ENCODE measurements around the gene MMD2.
"Not testable (repeated sequence)": the region's sequence is repeated elsewhere in the genome, so short reads cannot be mapped to it uniquely, and the experiment has no call there.

The MMD2 gene, protein sequence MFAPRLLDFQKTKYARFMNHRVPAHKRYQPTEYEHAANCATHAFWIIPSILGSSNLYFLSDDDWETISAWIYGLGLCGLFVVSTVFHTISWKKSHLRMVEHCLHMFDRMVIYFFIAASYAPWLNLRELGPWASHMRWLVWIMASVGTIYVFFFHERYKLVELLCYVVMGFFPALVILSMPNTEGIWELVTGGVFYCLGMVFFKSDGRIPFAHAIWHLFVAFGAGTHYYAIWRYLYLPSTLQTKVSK
- total RNA-seq: 0 reads per million in 9 experiments

DNA sequence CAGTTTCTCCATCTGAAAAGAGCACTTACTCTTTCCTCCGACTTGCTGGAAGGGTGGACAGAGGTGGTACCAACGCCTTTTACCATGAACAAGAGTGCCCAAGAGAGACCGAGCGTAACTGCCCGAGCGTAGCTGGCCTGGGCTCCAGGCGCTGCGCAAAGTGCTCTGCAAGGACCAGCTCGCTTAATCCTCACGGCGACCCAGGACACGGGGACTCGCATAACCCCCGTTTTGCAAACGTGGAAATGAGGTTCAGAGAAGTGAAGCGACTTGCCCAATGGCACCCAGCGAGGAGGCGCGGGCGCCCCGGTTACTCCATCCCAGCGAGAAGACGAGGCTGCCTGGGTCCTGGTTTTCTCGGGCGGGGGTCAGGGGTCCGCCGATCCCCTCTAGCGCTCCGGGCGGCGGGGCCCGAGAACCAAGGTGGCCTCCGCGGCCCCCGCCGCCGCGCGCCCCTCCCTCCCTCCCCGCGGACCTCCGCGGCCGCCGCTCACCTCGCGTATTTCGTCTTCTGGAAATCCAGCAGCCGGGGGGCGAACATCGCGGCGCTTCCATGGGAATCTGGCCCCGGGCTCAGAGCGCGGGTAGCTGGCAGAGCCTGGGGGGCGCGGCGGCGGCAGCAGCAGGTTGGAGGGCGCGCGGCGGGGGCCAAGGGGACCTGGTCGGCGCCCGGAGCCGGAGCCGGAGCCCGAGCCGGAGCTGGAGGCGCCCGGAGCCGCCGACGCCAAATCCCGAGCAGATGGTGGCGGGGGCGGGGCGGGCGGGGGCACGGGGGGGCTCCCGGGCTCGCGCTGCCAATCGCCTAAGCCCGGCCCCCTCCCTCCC, at the start of gene MMD2:
Gene MMD2, minus strand, starts transcription at position 711 of the 825 bp plus-strand sequence. Its CDS starts 170 bp downstream, at position 541.
- DNase-seq: no peak
- H3K27ac Mint-ChIP-seq: no peak within 1 kb of the TSS
- no peaks in the 10 kb centered on the region for H3K36me3 Mint-ChIP-seq (ENCODE audit: insufficient read depth)
- ATAC-seq (replicated peaks): no peak
- peaks cover 0 to 4% of the 10 kb centered on the region in 2 donors for H3K4me1 Mint-ChIP-seq (ENCODE audit: low read depth in 2 of 2)
- peaks cover 51 to 80% of the 10 kb centered on the region in 2 donors for H3K27me3 Mint-ChIP-seq
- peak within 1 kb of the TSS; percentile 56 to 73 for H3K4me3 Mint-ChIP-seq
- H3K9me3 Mint-ChIP-seq: no peaks in the 10 kb centered on the region

DNA sequence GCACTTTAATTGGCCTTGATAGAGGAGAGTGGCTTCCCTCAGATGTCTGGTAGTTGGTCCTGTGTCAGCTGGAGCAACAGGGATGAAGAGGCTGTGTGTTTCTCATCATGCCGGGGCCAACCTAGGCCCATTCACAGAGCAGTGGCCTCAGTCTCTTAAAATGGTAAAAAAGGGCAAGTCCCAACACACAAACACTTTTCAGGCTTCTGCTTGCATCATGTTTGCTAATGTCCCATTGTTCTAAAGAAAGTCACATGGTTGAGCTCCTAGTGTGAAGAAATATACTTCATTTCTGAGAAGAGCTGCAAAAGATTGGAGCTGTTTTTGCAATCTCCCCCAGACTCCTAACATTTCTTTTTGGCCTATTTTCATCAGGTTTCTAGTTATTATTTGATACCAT, 46.1 kb upstream of the MMD2 start:
- ATAC-seq (replicated peaks) (no peak), DNase-seq (no peak)
- H3K27me3 Mint-ChIP-seq: no peaks in the 10 kb centered on the region
- H3K4me1 Mint-ChIP-seq (ENCODE audit: low read depth in 2 of 2): peaks cover 2% of the 10 kb centered on the region in 2 donors
- no peak overlapping the region for H3K27ac Mint-ChIP-seq
- no peak overlapping the region for H3K4me3 Mint-ChIP-seq
- H3K36me3 Mint-ChIP-seq (ENCODE audit: insufficient read depth): peaks cover 27% of the 10 kb centered on the region
- H3K9me3 Mint-ChIP-seq: no peaks in the 10 kb centered on the region

DNA sequence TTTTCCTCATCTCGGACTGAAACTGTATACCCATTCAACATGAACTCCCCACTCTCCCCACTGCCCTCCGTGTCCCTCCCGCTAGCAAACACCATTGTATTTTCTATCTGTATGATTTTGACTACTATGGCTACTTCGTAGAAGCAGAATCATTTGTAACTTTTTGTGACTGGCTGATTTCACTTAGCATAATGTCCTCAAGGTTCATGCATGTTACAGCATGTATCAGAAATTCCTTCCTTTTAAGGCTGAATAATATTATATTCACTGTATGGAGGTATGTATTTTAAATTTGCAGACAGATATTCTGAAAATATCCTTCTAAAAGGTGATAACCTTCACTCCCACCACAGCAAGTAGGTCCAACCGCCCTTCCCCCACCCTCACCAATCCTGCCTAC, 42.9 kb upstream of the MMD2 start:
- peaks cover 7 to 12% of the 10 kb centered on the region in 2 donors for H3K4me1 Mint-ChIP-seq (ENCODE audit: low read depth in 2 of 2)
- DNase-seq (no peak), ATAC-seq (replicated peaks) (no peak)
- H3K27me3 Mint-ChIP-seq: no peaks in the 10 kb centered on the region
- H3K4me3 Mint-ChIP-seq: no peak overlapping the region
- H3K36me3 Mint-ChIP-seq (ENCODE audit: insufficient read depth): peaks cover 28% of the 10 kb centered on the region
- H3K27ac Mint-ChIP-seq: no peak overlapping the region
- no peaks in the 10 kb centered on the region for H3K9me3 Mint-ChIP-seq

DNA sequence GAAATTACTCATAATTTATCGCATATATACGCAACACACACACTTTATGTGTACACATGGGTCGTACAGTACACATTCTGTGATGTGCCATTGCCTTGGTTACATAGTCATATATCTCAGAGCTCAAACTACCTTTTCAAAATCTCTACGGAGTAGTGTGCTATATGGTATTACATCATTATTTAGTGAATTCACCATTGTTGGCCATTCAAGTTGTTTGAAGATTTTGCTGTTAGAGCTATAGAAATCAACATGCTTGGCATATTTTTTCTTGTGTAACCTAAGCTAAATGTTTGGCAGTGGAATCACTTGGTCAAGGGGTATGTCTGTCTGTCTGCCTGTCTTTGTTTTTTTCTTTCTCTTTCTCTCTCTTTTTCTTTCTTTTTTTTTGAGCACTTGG, 42.0 kb upstream of the MMD2 start:
- ATAC-seq (replicated peaks) (no peak), DNase-seq (no peak)
- Mint-ChIP-seq H3K27ac (peak overlapping the region in 1 of 2 donors; percentile 68), H3K4me3 (no peak overlapping the region), H3K27me3 (no peaks in the 10 kb centered on the region), H3K4me1 (ENCODE audit: low read depth in 2 of 2) (peaks cover 7 to 17% of the 10 kb centered on the region in 2 donors), H3K9me3 (no peaks in the 10 kb centered on the region), H3K36me3 (ENCODE audit: insufficient read depth) (peaks cover 31% of the 10 kb centered on the region)

DNA sequence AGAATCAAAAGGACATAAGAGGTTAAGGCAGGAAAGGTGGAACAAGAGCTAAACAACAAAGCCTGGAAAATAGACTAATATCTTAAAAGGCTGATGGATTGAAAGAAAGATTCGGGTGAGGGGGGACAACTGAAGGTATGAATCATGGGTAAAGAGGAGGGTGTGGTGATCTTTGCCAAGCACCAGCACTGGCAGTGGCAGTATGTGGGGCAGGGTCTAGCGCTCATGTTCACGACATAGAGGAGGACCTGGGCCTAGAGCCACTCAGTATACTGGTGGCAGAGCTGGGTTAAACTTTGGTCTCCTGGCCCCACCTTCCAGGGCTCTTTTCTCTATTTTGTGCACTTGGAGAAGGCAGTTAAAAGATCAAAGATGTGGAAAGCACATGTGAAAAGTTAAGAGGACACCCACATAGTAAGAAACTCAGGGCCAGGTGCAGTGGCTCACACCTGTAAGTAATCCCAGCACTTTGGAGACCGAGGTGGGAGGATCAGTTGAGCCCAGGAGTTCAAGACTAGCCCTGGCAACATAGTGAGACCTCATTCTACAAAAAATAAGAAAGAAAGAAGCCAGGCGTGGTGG, 40.5 kb upstream of the MMD2 start:
- no peak overlapping the region for H3K4me3 Mint-ChIP-seq
- no peak for DNase-seq
- no peaks in the 10 kb centered on the region for H3K27me3 Mint-ChIP-seq
- H3K9me3 Mint-ChIP-seq: no peaks in the 10 kb centered on the region
- H3K4me1 Mint-ChIP-seq (ENCODE audit: low read depth in 2 of 2): peaks cover 7 to 17% of the 10 kb centered on the region in 2 donors
- H3K27ac Mint-ChIP-seq: peak overlapping the region in 1 of 2 donors; percentile 85
- ATAC-seq (replicated peaks): no peak
- H3K36me3 Mint-ChIP-seq (ENCODE audit: insufficient read depth): peaks cover 29% of the 10 kb centered on the region

DNA sequence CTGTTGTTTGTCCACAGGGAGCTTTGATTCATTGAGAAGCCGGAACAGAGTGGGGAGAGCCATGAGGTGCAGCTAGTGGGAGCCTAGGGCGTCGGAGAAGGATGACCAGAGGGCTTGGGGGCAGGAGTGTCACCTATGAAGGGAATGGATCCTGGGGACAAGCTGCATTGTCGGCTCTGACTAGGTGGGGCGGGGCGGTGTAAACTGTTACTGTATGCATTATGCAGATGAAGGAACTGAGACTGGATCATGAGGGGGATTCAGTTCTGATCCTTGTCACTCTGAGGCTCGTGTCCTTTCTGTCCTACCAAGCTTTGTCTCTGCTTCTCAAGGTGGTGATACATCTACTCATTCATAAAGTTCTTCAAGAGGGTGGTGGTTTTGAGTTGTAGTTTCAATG, 39.9 kb upstream of the MMD2 start:
- Mint-ChIP-seq H3K4me1 (ENCODE audit: low read depth in 2 of 2) (peaks cover 7 to 17% of the 10 kb centered on the region in 2 donors), H3K4me3 (no peak overlapping the region), H3K9me3 (no peaks in the 10 kb centered on the region), H3K27ac (peak overlapping the region; percentile 4 to 85), H3K27me3 (no peaks in the 10 kb centered on the region), H3K36me3 (ENCODE audit: insufficient read depth) (peaks cover 31% of the 10 kb centered on the region)
- ATAC-seq (replicated peaks) (no peak), DNase-seq (no peak)

DNA sequence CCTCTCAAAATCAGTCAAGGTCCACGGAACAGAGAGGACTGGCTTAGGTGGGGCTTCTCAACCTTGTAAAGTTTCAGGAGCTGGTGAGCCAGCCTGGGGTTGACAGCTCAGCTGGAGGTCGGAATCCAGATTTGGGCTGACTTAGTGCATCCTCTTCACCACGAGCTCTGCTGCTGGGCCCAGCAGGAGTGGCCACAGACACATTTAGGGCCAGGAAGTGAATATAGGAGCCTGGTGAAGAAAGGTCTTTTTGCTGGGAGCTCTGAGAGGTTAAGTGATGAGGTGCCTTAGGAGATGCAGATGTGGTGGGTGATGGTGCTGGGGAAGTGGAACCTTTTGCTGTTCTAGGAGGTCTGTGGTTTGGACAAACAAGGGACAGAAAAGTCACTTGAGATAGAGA, 39.3 kb upstream of the MMD2 start:
- no peaks in the 10 kb centered on the region for H3K27me3 Mint-ChIP-seq
- H3K9me3 Mint-ChIP-seq: no peaks in the 10 kb centered on the region
- H3K27ac Mint-ChIP-seq: peak overlapping the region; percentile 4 to 85
- no peak overlapping the region for H3K4me3 Mint-ChIP-seq
- peaks cover 7 to 17% of the 10 kb centered on the region in 2 donors for H3K4me1 Mint-ChIP-seq (ENCODE audit: low read depth in 2 of 2)
- H3K36me3 Mint-ChIP-seq (ENCODE audit: insufficient read depth): peaks cover 32% of the 10 kb centered on the region
- ATAC-seq (replicated peaks) (no peak), DNase-seq (no peak)

DNA sequence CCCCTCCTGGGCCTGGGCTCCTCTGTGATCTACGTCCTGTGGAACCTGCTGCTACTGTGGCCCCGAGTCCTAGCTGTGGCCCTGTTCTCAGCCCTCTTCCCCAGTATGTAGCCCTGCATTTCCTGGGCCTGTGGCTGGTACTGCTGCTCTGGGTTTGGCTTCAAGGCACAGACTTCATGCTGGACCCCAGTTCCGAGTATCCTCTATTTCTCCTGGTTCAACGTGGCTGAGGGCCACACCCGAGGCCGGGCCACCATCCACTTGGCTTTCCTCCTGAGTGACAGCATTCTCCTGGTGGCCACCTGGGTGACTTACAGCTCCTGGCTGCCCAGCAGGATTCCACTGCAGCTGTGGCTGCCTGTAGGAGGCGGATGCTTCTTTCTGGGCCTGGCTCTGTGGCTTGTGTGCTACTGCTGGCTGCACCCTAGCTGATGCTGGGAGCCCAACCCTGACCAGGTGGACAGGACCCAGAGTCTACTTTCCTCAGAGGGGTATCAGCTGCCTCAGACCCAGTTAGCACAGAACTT, 37.8 kb upstream of the MMD2 start:
- Mint-ChIP-seq H3K4me3 (no peak overlapping the region), H3K9me3 (no peaks in the 10 kb centered on the region), H3K36me3 (ENCODE audit: insufficient read depth) (peaks cover 41% of the 10 kb centered on the region), H3K27ac (no peak overlapping the region), H3K27me3 (no peaks in the 10 kb centered on the region), H3K4me1 (ENCODE audit: low read depth in 2 of 2) (peaks cover 7 to 17% of the 10 kb centered on the region in 2 donors)
- DNase-seq (no peak), ATAC-seq (replicated peaks) (no peak)

DNA sequence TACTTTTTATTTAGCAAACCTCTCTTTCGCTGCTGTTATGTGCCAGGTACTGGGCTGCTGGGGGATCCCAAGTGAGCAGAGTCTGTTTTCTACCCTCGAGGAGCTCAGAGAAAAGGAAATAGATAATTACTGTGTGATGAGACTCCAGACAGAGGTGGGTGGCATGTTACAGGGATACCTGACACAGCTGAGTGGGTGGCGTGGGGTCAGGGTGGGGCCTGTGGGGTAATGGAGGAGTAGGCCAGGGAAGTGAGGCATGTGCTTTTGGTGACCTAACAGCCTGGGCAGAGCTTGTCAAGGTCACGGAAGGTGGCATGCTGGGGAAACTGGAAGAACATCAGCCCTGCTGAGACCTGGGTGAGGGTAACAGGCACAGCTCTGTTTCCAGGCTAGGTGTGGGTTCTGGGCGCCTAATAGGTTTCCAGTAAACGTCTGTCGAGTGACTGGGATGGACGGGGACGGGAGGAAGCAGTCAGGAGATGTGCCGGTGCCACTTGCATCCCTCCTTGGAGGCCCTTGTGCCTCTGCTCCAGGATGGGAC, 36.5 kb upstream of the MMD2 start:
- no peaks in the 10 kb centered on the region for H3K9me3 Mint-ChIP-seq
- no peaks in the 10 kb centered on the region for H3K27me3 Mint-ChIP-seq
- DNase-seq: no peak
- no peak overlapping the region for H3K27ac Mint-ChIP-seq
- no peak for ATAC-seq (replicated peaks)
- H3K4me3 Mint-ChIP-seq: no peak overlapping the region
- H3K4me1 Mint-ChIP-seq (ENCODE audit: low read depth in 2 of 2): peaks cover 7 to 17% of the 10 kb centered on the region in 2 donors
- peaks cover 49% of the 10 kb centered on the region for H3K36me3 Mint-ChIP-seq (ENCODE audit: insufficient read depth)

DNA sequence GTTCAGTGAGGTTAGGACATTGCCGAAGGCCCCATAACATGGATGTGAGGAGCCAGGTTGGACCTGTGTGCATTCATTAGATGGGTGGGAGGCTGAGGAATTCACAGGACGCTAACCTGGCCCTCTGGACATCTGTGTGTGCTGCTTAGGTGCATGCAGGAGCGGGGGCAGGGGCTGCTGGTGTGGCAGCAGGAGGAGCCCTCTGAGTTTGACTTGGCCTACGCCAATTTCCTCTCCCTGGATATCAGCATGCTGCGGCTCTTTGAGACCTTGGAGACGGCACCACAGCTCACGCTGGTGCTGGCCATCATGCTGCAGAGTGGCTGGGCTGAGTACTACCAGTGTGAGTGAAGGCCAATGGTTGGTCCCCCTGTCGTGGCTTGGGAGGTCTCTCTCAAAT, 34.5 kb upstream of the MMD2 start:
- ATAC-seq (replicated peaks) (no peak), DNase-seq (no peak)
- no peak overlapping the region for H3K4me3 Mint-ChIP-seq
- no peaks in the 10 kb centered on the region for H3K9me3 Mint-ChIP-seq
- H3K4me1 Mint-ChIP-seq (ENCODE audit: low read depth in 2 of 2): peaks cover 3 to 9% of the 10 kb centered on the region in 2 donors
- H3K36me3 Mint-ChIP-seq (ENCODE audit: insufficient read depth): peaks cover 62% of the 10 kb centered on the region
- peak overlapping the region in 1 of 2 donors; percentile 70 for H3K27ac Mint-ChIP-seq
- H3K27me3 Mint-ChIP-seq: no peaks in the 10 kb centered on the region

DNA sequence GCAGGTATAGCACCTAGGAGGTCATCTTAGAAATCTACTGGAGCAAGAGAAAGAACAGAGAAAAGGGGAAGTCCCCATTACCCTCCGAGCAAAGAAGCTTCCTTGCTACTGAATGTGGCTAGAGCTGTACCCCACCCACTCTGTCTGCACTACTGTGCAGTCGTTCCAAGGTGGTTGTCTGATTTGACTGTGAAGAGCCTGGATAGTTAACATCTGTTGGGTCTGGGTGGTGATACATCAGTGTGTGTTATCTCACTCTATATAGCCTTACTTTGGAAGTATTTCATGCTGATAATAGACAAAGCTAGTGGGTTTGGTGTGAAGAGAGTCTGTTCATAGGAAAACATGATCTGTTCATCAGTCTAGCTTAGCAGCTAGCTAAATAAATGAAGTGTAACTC, 23.8 kb upstream of the MMD2 start:
- H3K9me3 Mint-ChIP-seq, H3K27ac Mint-ChIP-seq, DNase-seq, H3K4me3 Mint-ChIP-seq, H3K27me3 Mint-ChIP-seq: not testable (repeated sequence)
- peaks cover 15 to 47% of the 10 kb centered on the region in 2 donors for H3K4me1 Mint-ChIP-seq (ENCODE audit: low read depth in 2 of 2)
- peaks cover 81% of the 10 kb centered on the region for H3K36me3 Mint-ChIP-seq (ENCODE audit: insufficient read depth)
- peak; percentile 64 for ATAC-seq (replicated peaks)

DNA sequence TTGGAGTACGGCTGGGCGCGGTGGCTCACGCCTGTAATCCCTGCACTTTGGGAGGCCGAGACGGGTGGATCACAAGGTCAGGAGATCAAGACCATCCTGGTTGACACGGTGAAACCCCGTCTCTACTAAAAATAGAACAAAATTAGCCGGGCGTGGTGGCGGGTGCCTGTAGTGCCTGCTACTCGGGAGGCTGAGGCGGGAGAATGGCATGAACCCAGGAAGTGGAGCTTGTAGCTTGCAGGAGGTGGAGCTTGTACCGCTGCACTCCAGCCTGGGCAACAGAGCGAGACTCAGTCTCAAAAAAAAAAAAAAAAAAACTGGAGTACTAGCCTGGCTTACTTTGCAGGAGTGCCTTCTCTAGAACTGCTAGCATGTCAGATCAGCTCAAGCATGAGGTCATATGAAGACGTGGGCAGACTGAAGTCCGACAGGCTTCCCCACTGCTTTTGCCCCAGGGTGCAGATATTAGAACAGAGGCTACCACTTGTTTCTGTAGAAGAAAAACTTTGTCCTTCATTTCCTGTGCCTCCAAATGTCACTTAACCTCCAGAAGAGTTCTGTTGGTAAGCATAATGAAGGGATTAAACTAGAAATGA, 22.4 kb upstream of the MMD2 start:
- not testable (repeated sequence) for ATAC-seq (replicated peaks); H3K9me3 Mint-ChIP-seq; H3K27me3 Mint-ChIP-seq; DNase-seq
- peak overlapping the region in 1 of 2 donors; percentile 22 for H3K27ac Mint-ChIP-seq
- H3K4me3 Mint-ChIP-seq: peak overlapping the region in 1 of 2 donors; percentile 40
- peaks cover 21 to 51% of the 10 kb centered on the region in 2 donors for H3K4me1 Mint-ChIP-seq (ENCODE audit: low read depth in 2 of 2)
- H3K36me3 Mint-ChIP-seq (ENCODE audit: insufficient read depth): peaks cover 81% of the 10 kb centered on the region

DNA sequence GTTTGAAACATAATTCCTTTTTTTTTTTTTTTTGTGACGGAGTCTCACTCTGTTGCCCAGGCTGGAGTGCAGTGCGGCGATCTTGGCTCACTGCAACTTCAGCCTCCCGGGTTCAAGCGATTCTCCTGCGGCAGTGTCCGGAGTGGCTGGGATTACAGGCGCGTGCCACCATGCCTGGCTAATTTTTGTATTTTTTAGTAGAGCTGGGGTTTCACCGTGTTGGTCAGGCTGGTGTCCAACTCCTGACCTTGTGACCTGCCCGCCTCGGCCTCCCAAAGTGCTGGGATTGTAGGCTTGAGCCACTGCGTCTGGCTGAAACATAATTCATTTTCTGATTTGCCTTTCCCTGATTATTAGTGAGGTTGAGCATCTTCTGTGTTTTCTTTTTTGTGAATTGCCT, 16.6 kb upstream of the MMD2 start:
- peaks cover 73% of the 10 kb centered on the region for H3K36me3 Mint-ChIP-seq (ENCODE audit: insufficient read depth)
- DNase-seq; ATAC-seq (replicated peaks); H3K9me3 Mint-ChIP-seq; H3K27ac Mint-ChIP-seq; H3K27me3 Mint-ChIP-seq: not testable (repeated sequence)
- peaks cover 19 to 43% of the 10 kb centered on the region in 2 donors for H3K4me1 Mint-ChIP-seq (ENCODE audit: low read depth in 2 of 2)
- H3K4me3 Mint-ChIP-seq: peak overlapping the region; percentile 51 to 99

All from effector memory CD8-positive, alpha-beta T cell (primary cell).